ENCODE data around the gene GHRHR.

- TF ChIP-seq EZH2 (IDR thresholded peaks at IDR 0.05) (no peak), POLR2AphosphoS5 (IDR thresholded peaks at IDR 0.05; ENCODE audit: borderline replicate concordance, low read depth, low read length) (no peak), FOXP2 (optimal IDR thresholded peaks at IDR 0.05; ENCODE audit: control extremely low read depth, extremely low read length, insufficient read depth) (no peak)
These were observed 25.1 kb upstream of the GHRHR start for GRCh38 chr7:30938435-30939316.
